Renal cortical epithelial cell (primary cell): ENCODE measurements around the gene SYTL3. TPM values are rescaled to one million over a fixed set of nuclear protein-coding genes. Genes with fewer than 3 reads are reported as not detected.

Experiments
- DNase-seq: peaks from one replicate; pipeline ENCODE4 v3.0.0-alpha.2; 2011; ENCODE audit warnings: low read depth
- total RNA-seq: library from RNA; depleted of rRNA; stranded (reverse); fragments of >200 nt; gene quantifications from 2 replicates; pipeline ENCODE4 v1.2.3, GENCODE V29; 2014

The SYTL3 gene
- total RNA-seq, 1 donor from 2014 or later, result 10.3 TPM

DNA sequence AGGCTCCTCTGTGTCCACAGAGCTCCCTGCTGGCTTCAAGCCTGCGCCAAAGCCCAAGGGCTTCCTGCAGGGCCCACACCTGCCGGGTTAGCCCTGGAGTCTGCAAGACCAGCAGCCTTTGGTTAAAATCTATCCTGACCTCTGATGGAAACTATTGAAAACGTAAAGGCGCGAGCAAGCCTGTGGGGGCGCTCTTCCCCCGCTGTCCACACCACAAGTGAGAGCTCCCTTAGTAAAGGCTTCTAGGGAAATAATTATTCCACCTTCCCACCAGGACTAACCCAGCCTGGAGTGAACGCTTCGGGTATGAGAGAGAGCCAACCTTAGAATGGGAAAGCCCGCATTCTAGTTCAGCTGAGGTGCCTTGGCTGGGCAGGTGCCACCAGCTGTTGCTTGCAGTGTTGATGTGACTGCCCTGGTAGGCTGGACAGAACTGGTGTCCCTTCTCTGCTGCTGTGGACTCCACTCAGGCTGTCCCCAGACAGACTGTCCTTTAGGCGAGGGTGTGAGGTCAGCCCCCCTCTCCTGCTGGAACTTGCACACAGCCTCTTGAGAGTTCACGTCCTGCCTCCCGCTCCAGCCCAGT, 68.7 kb downstream of the SYTL3 start:
- DNase-seq, result peak; percentile 33

GRCh38 chr6:158722176-158722729, 72.4 kb downstream of the SYTL3 start:
- no peak for DNase-seq

- DNase-seq, result no peak
These were observed 75.8 kb downstream of the SYTL3 start for GRCh38 chr6:158725704-158726103.

- DNase-seq, result no peak
These were observed 80.2 kb downstream of the SYTL3 start for GRCh38 chr6:158729906-158730540.

GRCh38 chr6:158730541-158730907, 80.7 kb downstream of the SYTL3 start:
- no peak for DNase-seq

DNA sequence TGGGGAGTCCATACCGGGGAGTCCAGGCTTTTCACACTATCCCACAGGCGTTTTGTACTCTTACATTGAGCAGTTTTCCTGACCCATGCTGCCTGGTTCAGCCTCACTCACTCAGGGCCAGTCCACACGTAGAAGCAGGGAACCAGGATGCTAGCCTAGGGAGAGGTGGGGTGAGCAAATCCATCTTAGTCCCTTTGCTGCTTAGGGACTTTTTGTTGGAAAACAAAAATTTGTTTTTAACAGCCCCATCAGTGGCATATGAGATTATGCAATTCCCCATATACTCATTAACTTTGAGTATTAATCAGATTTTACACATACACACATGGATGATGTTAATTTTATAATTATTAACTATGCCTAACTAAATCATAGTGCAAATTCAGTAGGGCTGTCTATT, 85.2 kb downstream of the SYTL3 start:
- DNase-seq, result peak; percentile 74

DNA sequence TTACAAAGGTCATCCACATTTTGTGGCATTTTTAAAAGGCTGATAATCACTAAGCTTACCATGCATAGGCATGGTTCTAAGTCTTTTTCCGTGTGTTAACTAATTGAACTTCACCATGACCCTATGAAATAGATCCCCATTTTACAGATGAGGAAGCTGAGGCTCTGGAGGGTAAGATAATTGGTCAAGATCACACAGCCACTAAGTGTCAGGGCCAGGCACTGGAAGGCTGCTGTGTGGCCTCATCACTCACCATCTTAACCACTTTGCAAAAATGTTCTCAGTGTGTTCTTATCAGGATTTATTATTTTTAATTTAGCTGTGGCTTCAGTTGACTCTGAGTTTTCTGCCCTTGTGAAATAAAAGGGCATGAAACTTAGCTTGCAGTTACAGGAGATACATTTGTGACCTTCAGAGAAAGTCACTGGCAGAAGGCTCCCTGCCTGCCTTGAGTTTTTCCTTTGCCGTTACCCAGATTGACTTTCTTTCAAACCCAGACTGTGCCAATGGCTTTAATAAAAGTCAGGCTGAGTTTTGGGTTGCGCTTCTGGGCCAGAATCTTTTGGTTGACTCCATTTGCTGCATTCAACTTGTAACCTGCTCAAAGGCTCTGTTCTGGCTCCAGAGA, 87.3 kb downstream of the SYTL3 start:
- no peak for DNase-seq

GRCh38 chr6:158737710-158738615, 88.1 kb downstream of the SYTL3 start:
- peak; percentile 66 for DNase-seq

- DNase-seq, result no peak
These were observed 89.8 kb downstream of the SYTL3 start for GRCh38 chr6:158739673-158740072.

DNA sequence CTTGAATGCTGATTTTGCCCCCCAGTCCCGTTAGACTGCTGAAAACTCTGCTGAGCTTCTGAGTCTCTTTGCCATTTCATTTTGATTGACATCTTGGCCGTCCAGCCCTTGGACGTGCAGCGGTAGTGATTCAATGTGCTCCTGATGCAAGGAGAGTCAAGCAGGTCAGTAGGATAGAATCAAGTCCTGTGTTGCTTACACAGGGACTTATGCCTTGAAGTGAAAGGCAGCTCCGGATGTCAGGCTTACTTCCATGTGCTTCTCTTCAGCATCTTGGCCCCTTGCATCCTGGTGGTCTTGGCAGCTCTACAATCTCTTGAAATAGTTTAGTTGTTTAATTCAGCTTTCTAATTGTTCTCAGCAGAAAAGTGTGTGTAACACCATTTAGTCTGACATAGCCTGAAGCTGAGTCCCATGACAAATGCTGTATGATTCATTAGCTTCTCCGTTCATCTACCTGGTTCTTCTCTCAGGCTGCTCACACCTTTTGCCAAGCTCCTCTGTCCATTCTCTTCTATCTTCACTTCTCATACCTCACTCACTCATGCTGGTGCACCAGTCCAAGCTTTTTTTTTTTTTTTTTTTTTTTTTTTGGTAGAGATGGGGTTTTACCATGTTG, 93.3 kb downstream of the SYTL3 start:
- DNase-seq, result no peak

DNA sequence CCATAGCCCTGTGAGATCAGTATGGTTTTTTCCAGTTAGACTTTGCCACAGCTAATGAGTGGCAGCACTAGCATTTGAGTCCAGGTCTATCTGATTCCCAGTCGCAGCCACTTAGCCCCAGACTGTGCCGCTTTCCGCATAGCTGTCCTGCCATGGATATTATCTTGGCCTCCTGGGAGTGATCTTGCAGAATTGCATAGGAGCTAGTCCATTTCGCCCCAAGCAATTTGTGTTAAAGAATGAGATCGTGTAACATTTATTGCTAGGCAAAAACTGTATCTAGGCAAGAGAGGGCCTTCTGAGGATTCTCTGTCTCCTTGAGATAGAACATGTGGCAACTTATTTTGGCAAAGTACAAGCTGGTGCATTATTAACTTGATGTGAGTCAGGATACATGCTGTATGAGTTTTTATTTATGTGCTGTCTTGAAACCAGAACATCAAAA, 95.2 kb downstream of the SYTL3 start:
- DNase-seq, result peak; percentile 77

DNA sequence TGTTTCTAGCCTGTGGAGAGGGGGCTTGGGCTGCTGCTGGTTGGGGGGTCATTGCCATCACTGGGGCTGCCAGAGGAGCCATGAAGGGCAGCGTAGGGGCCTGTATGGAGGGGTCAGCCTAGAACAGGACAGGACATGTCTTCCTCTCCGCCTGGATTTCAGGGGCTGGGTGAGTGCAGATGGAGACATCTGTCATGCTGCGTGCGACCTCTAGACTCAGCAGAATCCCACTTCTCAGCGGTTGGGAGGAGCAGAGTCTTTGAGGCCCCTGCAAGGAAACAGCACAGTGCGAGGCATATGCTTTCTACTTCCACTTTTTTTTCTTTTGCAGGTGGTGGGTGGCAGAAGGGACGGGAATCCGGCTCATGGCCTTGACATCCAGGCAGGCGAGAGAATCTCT, 101.4 kb downstream of the SYTL3 start:
- DNase-seq, result no peak

- peak; percentile 40 for DNase-seq
These were observed 102.1 kb downstream of the SYTL3 start for GRCh38 chr6:158751921-158752320.

DNA sequence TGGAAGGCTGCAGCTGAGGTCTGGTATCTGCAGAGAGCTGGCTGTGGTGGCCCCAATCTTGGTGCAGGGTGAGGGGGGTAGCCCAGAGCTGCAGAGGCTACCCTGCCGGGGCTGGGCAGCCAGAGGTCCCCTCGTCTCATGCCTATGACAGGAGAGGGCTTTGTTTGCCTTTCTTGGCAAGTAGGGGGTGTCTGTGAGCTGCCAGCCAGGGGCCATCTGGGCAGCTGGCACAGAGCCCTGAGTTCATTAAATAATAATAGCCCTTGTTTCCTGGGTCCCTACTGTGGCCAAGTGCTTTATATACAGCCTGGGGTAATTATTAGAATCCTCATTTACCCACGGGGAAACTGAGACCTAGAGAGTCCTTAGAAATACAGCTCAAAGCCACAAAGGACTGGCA, 102.8 kb downstream of the SYTL3 start:
- DNase-seq, result peak; percentile 43

DNA sequence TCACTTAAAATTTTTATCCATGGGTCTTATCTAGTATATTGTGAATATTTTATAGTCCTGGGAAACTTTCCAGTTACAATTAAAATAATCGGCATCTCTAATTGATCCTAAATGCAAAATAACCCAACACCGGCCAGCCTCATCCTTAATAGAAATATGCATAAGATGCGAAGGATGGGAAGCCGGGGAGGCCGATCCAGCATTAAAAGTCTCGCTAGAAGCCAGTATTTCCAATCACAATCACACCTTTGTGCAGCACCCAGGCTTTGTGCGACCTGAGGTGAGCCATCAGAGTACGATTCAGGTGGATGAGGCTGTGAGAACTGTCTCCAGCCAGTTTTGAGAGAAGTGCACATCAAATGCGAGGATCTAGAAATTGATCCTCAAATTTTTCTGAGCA, 104.0 kb downstream of the SYTL3 start:
- no peak for DNase-seq

DNA sequence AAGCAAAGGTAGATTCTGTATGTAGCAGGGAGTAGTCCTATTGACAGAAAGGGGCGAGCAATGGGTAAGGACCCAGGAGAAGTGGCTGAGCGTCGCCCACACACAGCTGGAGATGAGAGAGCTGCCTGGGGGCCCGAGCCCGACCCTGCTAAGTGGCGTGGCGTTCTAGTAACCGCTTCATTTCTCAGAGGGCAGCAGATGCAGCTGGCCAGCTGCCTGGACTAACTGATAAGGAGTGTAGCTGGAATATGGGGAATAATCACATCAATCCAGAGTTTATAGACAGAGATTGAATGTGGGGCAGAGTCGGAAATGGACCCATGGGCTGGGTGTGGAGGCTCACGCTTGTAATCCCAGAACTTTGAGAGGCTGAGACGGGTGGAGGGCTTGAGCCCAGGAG, 104.9 kb downstream of the SYTL3 start:
- DNase-seq, result no peak

GRCh38 chr6:158755636-158756035, 105.8 kb downstream of the SYTL3 start:
- DNase-seq, result no peak

- DNase-seq, result no peak
These were observed 106.3 kb downstream of the SYTL3 start for GRCh38 chr6:158756126-158756525.

GRCh38 chr6:158756977-158757752, 107.3 kb downstream of the SYTL3 start:
- DNase-seq, result no peak

DNA sequence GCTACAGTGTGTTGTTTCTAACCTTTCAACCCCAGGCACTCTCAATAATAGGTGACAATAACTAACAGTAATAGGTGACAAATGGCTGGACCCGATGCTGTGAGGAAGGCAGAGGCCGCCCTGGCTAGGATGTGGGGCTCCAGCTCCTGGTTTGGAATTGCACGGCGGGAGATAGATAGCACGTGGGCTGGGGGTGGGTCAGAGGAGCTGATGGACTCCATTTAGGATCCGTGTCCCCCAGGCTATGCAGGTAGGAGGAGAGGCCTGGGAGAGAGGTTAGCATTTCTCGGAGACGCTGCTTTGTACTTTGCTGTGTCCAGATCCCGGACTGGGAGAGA, 107.9 kb downstream of the SYTL3 start:
- no peak for DNase-seq

DNA sequence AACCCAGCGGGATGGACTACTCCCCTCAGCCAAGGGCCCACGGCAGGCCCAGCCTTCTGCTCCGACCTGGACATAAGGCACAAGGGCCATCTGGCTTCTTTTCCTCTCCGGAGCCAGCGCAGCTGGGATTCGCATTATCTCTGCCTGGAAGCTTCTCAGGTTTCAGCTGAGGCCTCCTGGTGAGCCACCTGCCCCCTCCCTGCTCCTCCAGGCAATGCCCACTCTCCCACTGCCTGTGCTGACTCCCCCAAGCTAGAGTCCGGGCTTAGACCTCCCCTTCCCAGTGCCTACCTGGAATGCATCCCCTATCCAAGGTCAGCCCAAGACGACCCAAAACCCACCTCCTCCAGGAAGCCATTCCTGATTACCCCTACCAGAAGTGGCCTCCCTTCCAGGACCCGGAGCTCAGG, 108.6 kb downstream of the SYTL3 start:
- no peak for DNase-seq
